Measurements from ENCODE around the gene CALCOCO1. TPM values are rescaled to one million over a fixed set of nuclear protein-coding genes. Genes with fewer than 3 reads are reported as not detected.

The CALCOCO1 gene
- total RNA-seq, 1 experiment from 2014 or later, result 27.0 TPM

GRCh38 chr12:53776872-53777271, 49.6 kb upstream of the CALCOCO1 start (continued):
- TF ChIP-seq ATF2 (CRISPR knock-in tag; IDR thresholded peaks at IDR 0.05; ENCODE audit: borderline replicate concordance, low read depth) (no peak), ETV6 (CRISPR knock-in tag; IDR thresholded peaks at IDR 0.05) (no peak), SMAD3 (CRISPR knock-in tag; IDR thresholded peaks at IDR 0.05; ENCODE audit: borderline replicate concordance) (no peak), ZNF532 (CRISPR knock-in tag; IDR thresholded peaks at IDR 0.05; ENCODE audit: borderline replicate concordance) (no peak), GRHL2 (CRISPR knock-in tag; IDR thresholded peaks at IDR 0.05; ENCODE audit: insufficient replicate concordance, severe bottlenecking) (no peak), IRF2 (CRISPR knock-in tag; IDR thresholded peaks at IDR 0.05; ENCODE audit: borderline replicate concordance, low read depth) (no peak), USF1 (CRISPR knock-in tag; IDR thresholded peaks at IDR 0.05) (no peak), SOX15 (CRISPR knock-in tag; IDR thresholded peaks at IDR 0.05) (no peak), OVOL2 (CRISPR knock-in tag; IDR thresholded peaks at IDR 0.05; ENCODE audit: borderline replicate concordance) (no peak)
- TF ChIP-seq, protein P1, sequence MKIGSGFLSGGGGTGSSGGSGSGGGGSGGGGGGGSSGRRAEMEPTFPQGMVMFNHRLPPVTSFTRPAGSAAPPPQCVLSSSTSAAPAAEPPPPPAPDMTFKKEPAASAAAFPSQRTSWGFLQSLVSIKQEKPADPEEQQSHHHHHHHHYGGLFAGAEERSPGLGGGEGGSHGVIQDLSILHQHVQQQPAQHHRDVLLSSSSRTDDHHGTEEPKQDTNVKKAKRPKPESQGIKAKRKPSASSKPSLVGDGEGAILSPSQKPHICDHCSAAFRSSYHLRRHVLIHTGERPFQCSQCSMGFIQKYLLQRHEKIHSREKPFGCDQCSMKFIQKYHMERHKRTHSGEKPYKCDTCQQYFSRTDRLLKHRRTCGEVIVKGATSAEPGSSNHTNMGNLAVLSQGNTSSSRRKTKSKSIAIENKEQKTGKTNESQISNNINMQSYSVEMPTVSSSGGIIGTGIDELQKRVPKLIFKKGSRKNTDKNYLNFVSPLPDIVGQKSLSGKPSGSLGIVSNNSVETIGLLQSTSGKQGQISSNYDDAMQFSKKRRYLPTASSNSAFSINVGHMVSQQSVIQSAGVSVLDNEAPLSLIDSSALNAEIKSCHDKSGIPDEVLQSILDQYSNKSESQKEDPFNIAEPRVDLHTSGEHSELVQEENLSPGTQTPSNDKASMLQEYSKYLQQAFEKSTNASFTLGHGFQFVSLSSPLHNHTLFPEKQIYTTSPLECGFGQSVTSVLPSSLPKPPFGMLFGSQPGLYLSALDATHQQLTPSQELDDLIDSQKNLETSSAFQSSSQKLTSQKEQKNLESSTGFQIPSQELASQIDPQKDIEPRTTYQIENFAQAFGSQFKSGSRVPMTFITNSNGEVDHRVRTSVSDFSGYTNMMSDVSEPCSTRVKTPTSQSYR (CRISPR knock-in tag; IDR thresholded peaks at IDR 0.05), result no peak
- TF ChIP-seq, protein P2, sequence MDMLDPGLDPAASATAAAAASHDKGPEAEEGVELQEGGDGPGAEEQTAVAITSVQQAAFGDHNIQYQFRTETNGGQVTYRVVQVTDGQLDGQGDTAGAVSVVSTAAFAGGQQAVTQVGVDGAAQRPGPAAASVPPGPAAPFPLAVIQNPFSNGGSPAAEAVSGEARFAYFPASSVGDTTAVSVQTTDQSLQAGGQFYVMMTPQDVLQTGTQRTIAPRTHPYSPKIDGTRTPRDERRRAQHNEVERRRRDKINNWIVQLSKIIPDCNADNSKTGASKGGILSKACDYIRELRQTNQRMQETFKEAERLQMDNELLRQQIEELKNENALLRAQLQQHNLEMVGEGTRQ (CRISPR knock-in tag; IDR thresholded peaks at IDR 0.05), result no peak

DNA sequence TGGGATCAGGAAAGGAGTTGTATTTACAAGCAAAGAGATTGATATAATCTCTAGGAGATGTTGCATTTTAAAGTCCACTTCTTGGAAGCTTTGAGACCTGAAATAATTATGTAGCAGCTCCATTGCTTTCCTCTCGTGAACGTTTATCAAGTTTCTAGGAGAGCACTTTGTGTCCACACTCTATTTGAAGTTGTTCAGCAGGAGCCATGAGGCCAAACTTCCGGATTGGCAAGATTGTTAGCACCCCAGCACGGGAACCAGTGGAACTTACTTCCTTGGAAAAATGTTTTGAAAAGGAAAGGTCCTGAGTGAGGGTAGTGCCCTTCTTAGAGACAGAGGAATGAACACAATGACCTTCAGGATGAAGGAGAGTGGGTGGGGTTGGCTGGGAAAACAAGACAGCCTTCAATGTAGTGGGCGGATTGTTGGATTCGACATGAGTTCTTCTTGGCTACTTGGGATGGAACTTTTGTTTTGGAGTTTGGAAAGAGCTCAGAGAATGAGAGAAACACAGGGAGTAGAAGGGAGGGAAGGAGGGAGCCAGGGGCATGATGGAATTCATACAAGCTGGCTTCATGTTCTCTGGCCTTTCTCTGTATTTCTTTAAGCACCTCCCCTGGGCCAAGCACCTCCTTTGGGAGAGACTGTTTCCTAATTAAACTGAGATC, 48.4 kb upstream of the CALCOCO1 start:
- CTCF ChIA-PET, result interaction anchor here (1.4 kb wide), 1 partner anchor 18 kb away, joined by 6 read pairs; no protein-coding TSS in a partner anchor
- DNase-seq (ENCODE audit: low spot score), result no peak
- no peak overlapping the region for H3K27ac Mint-ChIP-seq
- ATAC-seq, result no peak
- H3K4me1 Mint-ChIP-seq, result peaks cover 3% of the 10 kb centered on the region
- no peaks in the 10 kb centered on the region for H3K9me3 Mint-ChIP-seq
- no peaks in the 10 kb centered on the region for H3K36me3 Mint-ChIP-seq
- H3K27me3 Mint-ChIP-seq (ENCODE audit: low read depth), result no peaks in the 10 kb centered on the region; the same call in none of the 2 replicates
- POLR2A ChIA-PET, result no interaction called here
- H3K4me3 Mint-ChIP-seq, result no peak overlapping the region
- TF ChIP-seq ELF4 (CRISPR knock-in tag; IDR thresholded peaks at IDR 0.05; ENCODE audit: low read depth), result no peak
- TF ChIP-seq CREB1 (CRISPR knock-in tag; IDR thresholded peaks at IDR 0.05), result no peak
- no peak for TF ChIP-seq MXD4 (CRISPR knock-in tag; IDR thresholded peaks at IDR 0.05; ENCODE audit: borderline replicate concordance)
- no peak for TF ChIP-seq SMAD3 (CRISPR knock-in tag; IDR thresholded peaks at IDR 0.05; ENCODE audit: borderline replicate concordance)
- TF ChIP-seq CDX4 (CRISPR knock-in tag; IDR thresholded peaks at IDR 0.05; ENCODE audit: borderline replicate concordance), result no peak
- no peak for TF ChIP-seq E2F4 (CRISPR knock-in tag; IDR thresholded peaks at IDR 0.05; ENCODE audit: borderline replicate concordance, low read depth)
- no peak for TF ChIP-seq ZNF532 (CRISPR knock-in tag; IDR thresholded peaks at IDR 0.05; ENCODE audit: borderline replicate concordance)
- no peak for TF ChIP-seq RELA (CRISPR knock-in tag; IDR thresholded peaks at IDR 0.05; ENCODE audit: borderline replicate concordance)

Measured in WTC11 (cell line).